Stimulated activated CD4-positive, alpha-beta T cell treated with anti-CD3 and anti-CD28 coated beads, Interleukin-1b, Interleukin-23, amount 100 ng/mL, for 24 hours (primary cell): ENCODE measurements around the gene PXDN.
"Not testable (repeated sequence)": the region's sequence is repeated elsewhere in the genome, so short reads cannot be mapped to it uniquely, and the experiment has no call there.

Source experiments
- DNase-seq, 4 experiments: peaks; one replicate each; pipeline ENCODE4 v3.0.0-alpha.2; 2020; ENCODE audit warnings: low read depth in 4 of 4, low spot score in 1 of 4

Gene PXDN, protein sequence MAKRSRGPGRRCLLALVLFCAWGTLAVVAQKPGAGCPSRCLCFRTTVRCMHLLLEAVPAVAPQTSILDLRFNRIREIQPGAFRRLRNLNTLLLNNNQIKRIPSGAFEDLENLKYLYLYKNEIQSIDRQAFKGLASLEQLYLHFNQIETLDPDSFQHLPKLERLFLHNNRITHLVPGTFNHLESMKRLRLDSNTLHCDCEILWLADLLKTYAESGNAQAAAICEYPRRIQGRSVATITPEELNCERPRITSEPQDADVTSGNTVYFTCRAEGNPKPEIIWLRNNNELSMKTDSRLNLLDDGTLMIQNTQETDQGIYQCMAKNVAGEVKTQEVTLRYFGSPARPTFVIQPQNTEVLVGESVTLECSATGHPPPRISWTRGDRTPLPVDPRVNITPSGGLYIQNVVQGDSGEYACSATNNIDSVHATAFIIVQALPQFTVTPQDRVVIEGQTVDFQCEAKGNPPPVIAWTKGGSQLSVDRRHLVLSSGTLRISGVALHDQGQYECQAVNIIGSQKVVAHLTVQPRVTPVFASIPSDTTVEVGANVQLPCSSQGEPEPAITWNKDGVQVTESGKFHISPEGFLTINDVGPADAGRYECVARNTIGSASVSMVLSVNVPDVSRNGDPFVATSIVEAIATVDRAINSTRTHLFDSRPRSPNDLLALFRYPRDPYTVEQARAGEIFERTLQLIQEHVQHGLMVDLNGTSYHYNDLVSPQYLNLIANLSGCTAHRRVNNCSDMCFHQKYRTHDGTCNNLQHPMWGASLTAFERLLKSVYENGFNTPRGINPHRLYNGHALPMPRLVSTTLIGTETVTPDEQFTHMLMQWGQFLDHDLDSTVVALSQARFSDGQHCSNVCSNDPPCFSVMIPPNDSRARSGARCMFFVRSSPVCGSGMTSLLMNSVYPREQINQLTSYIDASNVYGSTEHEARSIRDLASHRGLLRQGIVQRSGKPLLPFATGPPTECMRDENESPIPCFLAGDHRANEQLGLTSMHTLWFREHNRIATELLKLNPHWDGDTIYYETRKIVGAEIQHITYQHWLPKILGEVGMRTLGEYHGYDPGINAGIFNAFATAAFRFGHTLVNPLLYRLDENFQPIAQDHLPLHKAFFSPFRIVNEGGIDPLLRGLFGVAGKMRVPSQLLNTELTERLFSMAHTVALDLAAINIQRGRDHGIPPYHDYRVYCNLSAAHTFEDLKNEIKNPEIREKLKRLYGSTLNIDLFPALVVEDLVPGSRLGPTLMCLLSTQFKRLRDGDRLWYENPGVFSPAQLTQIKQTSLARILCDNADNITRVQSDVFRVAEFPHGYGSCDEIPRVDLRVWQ (N-terminal part only)

GRCh38 chr2:1744446-1745170 lies at the start of gene PXDN:
TSS of gene PXDN (minus strand) at chr2:1744515. CDS start at chr2:1744455, 60 bp downstream.
- no peak for DNase-seq

DNA sequence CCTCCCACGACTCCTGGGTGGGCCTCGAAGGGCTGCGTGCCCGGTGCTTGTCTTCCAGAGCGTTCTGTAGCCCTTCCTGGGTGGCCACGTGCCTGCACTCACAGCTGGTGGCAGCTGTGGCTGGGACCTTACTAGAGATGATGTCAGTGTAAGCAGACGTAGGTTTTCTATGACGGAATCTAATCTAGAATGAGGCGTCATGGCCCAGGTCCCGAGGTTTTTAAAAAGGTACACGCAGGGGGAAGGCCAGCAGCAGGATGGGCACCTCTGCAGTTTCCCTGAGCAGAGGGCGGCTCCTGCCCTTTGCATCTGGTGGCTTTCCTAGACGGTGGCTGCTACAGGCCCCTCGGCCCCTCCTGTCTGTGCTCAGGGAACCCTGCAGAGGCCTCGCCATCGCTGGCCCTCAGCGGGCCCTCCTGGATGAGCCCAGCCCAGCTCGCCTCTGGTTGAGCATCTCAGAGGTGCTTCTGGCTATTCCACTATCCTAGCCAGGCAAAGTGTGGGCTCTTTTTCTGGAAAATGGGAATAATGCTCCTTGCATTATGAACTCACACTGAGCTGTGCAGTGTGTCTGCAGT lies 49.6 kb upstream of the PXDN start:
- no peak for DNase-seq

DNA sequence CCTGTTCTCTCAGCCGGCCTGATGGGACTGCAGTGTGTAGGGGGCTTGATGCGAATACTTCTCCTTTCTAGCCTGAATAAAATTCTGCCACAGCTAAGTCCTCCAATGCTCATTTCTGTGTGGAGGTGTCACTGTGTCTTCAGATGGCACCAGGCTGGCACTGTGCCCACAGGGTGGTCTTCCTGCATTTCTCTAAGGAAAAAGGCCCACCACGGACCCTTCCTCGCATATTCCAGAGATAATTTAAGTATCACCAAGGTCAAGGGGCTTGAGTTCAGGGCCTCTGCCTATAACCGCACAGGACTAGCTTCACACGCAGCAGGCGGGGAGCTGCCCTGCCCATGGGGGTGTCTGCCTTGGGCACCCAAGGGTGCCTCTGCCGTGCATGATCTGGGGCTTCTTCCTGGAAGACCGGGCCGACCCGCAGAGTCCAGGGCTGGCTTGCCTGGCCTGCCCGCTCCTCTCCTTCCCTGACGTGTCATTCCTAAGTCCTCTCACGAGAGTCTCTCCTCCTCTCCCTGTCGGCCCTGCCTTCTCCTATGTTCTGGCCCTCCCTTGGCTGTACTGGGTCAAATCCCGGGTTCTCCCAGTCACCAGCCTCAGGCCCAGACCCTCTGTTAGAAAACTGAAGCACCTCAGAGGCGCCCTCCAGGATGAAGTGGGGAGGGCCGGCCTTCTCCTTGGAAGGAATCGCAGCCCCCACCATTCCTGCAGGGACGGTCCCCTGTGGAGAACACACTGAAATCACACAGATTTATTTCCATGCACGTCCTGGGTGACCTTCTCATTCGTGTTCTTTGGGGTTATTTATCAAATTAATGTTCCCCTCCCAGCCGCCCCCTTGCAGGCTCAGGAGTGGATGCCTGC lies 48.9 kb upstream of the PXDN start:
- DNase-seq = no peak

GRCh38 chr2:1791685-1792435 lies 47.5 kb upstream of the PXDN start:
- no peak for DNase-seq

DNA sequence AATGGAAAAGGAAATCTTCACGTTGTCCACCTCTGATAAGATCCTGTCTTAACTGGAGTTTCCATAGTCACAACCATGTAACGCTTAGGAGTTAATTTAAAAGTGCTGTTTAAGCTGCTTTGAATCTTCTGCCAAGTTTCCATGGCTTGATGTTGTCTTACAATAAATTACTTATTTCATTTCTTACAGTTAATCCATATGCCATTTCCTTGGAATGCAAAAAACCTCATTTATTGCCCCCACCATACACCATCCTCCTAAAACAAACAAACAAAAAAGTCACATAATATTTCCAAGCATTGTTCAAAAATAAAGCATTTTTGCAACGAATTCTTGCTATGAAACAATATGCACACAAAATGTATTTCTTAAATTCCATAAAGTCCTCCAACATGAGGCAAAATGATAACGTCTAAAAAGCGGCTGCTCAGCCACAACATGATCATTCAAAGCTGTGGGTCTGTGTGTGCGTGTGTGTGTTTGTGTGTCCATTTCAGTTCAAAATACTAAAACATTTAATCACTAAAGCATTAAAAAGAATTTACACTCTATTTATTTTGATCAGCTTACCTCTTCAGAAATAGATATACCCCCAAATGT lies 46.8 kb upstream of the PXDN start:
- no peak for DNase-seq

DNA sequence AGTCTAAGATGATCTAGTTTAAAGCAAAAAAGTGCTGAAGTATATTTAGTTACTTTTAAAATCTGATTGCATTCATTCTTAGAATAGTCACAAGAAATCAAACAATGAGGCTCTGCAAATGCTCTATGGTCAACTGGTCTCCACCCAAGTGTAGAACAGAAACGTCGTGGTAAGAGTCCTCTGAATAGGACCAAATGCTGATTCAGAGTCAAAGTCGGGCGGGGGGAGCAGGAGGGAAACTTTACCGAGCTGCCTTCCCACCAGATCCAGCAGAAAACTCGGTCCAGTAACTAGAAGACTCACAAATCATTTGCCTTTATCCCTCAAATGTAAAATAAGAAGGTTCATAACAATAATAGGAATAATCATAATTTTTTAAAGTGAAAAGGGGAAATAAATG lies 46.2 kb upstream of the PXDN start:
- DNase-seq = no peak

GRCh38 chr2:1789610-1790009 lies 45.3 kb upstream of the PXDN start:
- no peak for DNase-seq

GRCh38 chr2:1788478-1788959 lies 44.2 kb upstream of the PXDN start:
- DNase-seq = no peak

GRCh38 chr2:1787755-1788477 lies 43.6 kb upstream of the PXDN start:
- no peak for DNase-seq

DNA sequence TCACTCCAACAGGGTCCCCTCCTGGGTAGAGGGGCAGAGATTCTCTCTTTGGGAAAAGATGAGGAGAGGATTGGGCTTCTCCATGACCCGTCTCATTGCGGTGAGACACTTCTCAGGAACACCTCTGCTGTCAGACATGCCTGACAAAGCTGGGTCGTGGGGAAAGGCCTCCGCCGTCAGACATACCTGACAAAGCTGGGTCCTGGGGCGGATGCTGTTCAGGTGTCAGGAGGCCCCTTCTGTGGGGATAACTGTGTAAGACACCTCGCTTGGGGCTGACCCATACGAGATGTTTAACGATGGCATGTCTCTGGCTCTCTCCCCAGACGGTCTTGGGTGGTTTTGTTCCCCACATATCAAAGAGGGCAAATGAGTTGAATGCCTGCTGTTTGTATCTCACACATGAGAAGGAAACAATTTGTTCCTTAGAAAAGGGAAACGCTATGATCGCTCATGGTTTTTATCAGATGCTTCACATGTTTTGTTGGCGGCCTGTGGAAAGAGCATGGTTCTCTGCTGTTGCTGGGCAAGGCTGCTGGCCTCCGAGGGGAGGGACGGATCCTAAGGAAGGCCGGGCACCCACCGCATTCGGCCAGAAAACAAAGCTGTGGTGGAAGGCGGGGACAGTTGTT lies 40.8 kb upstream of the PXDN start:
- no peak for DNase-seq

- DNase-seq = no peak
These were observed 39.8 kb upstream of the PXDN start for GRCh38 chr2:1784087-1784486.

GRCh38 chr2:1782514-1782913 lies 38.2 kb upstream of the PXDN start:
- DNase-seq = no peak

DNA sequence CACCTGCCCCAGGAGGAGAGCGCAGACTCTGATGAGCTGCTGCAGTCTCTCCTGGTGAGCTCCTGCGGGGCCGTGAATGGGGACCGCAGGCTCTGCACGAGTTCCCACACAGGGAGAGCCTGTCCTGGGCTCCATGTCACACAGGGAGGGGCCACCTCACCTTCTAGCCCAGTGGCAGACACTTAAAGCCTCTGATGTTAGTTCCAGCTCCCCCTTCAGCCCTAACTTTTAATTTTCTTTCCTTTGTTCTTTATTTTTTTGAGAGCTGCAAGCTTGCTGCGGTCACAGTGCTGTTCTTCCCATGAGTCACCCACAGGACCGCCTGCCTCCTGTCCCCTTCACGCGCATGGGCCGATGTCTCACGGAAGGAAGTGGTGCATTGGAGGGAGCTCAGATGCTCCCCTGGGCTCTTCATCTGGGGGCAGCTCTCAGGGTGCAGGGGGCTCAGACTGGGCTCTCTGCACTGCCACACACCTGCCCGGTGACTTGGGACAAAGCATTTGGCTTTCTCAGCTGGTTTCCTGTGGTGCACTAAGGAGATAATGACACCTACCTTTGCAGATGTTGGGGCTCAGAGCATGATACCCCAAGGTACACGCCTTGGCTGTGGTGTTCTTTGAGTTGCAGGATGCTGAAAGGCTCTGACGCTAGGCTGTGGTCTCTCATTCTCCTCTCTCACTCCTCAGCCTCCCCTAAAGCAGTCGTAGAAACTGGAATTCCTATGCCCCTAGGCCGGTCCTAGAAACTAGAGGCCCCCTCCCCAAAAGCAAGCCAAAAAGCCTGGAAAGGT lies 37.2 kb upstream of the PXDN start:
- peak in 1 of 4 experiments; percentile 13 for DNase-seq

DNA sequence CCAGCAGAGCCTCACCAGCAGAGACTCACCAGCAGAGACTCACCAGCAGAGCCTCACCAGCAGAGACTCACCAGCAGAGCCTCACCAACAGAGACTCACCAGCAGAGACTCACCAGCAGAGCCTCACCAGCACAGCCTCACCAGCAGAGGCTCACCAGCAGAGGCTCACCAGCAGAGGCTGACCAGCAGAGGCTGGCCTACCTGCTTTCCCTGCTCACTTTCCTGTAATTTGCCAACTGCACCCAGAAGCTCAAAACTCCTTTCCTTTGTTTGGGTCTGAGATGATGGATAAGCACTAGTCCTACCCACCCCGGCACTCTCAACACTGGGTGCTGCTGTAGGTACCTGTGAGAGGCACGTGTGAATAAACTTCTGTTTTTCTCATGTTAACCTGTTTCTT lies 36.4 kb upstream of the PXDN start:
- DNase-seq = no peak

- not testable (repeated sequence) for DNase-seq
These were observed 35.7 kb upstream of the PXDN start for GRCh38 chr2:1780054-1780453.

- DNase-seq = no peak
These were observed 34.3 kb upstream of the PXDN start for GRCh38 chr2:1778566-1778965.
